Stomach (tissue), 9 donors: ENCODE measurements around the gene HTR5A. TPM values are rescaled to one million over a fixed set of nuclear protein-coding genes. Genes with fewer than 3 reads are reported as not detected.

ENCODE experiments used
- DNase-seq, 2 donors: peaks; one replicate each; pipeline versions ENCODE4 v3.0.0 to v3.0.0-alpha.2; 2013 to 2019
- H3K27ac ChIP-seq, 5 donors: fragments of 200-600 bp in 4 of 5; sonication (generic) in 4 of 5; one replicate each; pipeline ENCODE4 v1.5.1; 2013 to 2019; ENCODE audit warnings: mild to moderate bottlenecking in 1 of 5, moderate library complexity in 1 of 5
- H3K27me3 ChIP-seq, 3 donors: fragments of 200-600 bp; sonication (generic); one replicate each; pipeline ENCODE4 v1.5.1; 2017 to 2019; ENCODE audit warnings: mixed run types in 1 of 3
- H3K36me3 ChIP-seq, 4 donors: fragments of 200-600 bp; sonication (generic); 1 replicate in 3 of 4; 2 replicates in 1 of 4; pipeline ENCODE4 v1.5.1; 2016 to 2019
- H3K4me1 ChIP-seq, 4 donors: fragments of 200-600 bp; sonication (generic); one replicate each; pipeline ENCODE4 v1.5.1; 2016 to 2019
- H3K4me3 ChIP-seq, 4 donors: fragments of 200-600 bp; sonication (generic) in 3 of 4; one replicate each; pipeline ENCODE4 v1.5.1; 2016 to 2019; ENCODE audit warnings: mild to moderate bottlenecking in 1 of 4
- H3K9me3 ChIP-seq, 4 donors: fragments of 200-600 bp; sonication (generic); one replicate each; pipeline ENCODE4 v1.5.1; 2016 to 2019
- CTCF ChIP-seq, 7 experiments: fragments of 450-650 bp in 4 of 7; fragments of 200-600 bp in 3 of 7; sonication (generic) in 3 of 7; IDR thresholded peaks; one replicate each; pipeline ENCODE4 v1.5.1; 2016 to 2019; ENCODE audit warnings: antibody characterized with exemption in 7 of 7, control low read depth in 2 of 7, mild to moderate bottlenecking in 1 of 7
- EP300 ChIP-seq: sonication (generic); formaldehyde crosslinking; IDR thresholded peaks from one replicate; pipeline ENCODE4 v1.6.1; 2017; ENCODE audit warnings: antibody characterized with exemption
- POLR2A ChIP-seq, 4 donors: fragments of 450-650 bp; IDR thresholded peaks; one replicate each; pipeline ENCODE4 v1.6.1; 2016; ENCODE audit warnings: antibody characterized with exemption in 4 of 4, control low read depth in 2 of 4, mild to moderate bottlenecking in 1 of 4, moderate library complexity in 1 of 4
- POLR2AphosphoS5 ChIP-seq, 3 donors: sonication (generic); formaldehyde crosslinking; IDR thresholded peaks; one replicate each; pipeline ENCODE4 v1.6.1; 2016; ENCODE audit warnings: antibody characterized with exemption in 3 of 3
- WGBS, 5 donors: extraction: QIAGEN DNeasy Blood & Tissue Kit in 3 of 5; methylation state at CpG; one replicate each; pipeline versions ENCODE4 v1.1.5 to v1.1.7; 2013 to 2018; 5-methylcytosine and 5-hydroxymethylcytosine counted together
- intact Hi-C: fragments of 100-400 bp; cut with DNase I; formaldehyde crosslinking; loops from one replicate; pipeline ENCODE4 v1.15.1; 2023; ENCODE audit warnings: low total_unique reads
- polyA plus RNA-seq, 3 donors: library from polyadenylated mRNA; stranded (reverse); fragments of 200-250 nt; gene quantifications; one replicate each; pipeline ENCODE4 v1.2.3, GENCODE V29; 2013
- total RNA-seq, 5 donors: library from RNA; depleted of rRNA; stranded (reverse); fragments of >200 nt; gene quantifications; one replicate each; pipeline versions ENCODE4 v1.1.0 to v1.2.3, GENCODE V29; 2014 to 2016
- donor health status: healthy with polysubstance abuse.
- donor health status: Bipolar disorder and iron deficiency.
- donor health status: healthy.

HTR5A gene
- total and polyA plus RNA-seq, 8 donors = not detected

DNA sequence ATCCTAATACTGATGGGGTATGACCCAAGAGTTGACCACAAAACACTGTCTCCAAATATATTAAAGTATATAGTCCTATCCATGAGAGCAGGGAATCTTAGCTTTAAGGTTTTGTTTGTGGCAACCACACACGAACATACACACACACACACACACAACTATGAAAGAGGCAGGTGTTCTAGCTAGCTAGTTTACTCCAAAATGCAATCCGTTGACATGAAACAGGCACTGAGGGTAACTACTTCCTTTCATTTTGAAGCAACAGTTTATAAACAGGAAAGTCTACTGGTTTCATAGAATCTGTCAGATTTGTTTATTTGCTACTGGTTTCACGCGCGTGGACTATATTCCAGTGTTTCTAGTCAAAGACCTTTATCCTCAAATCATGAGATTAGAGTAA is 14.8 kb downstream of the HTR5A start:
- H3K27ac ChIP-seq = no peak overlapping the region
- H3K9me3 ChIP-seq = no peaks in the 10 kb centered on the region
- H3K27me3 ChIP-seq = peaks cover 0 to 4% (median 4%) of the 10 kb centered on the region in 3 donors
- DNase-seq = no peak
- H3K4me3 ChIP-seq = no peak overlapping the region
- TF ChIP-seq CTCF (IDR thresholded peaks at IDR 0.05) = no peak
- TF ChIP-seq EP300 = no peak
- no peak for TF ChIP-seq POLR2AphosphoS5 (IDR thresholded peaks at IDR 0.05)
- TF ChIP-seq POLR2A (IDR thresholded peaks at IDR 0.05) = no peak
- WGBS, 5 donors = 62 to 74% (median 66%) methylated on average over 5 of the region's 5 CpGs
- H3K36me3 ChIP-seq = no peaks in the 10 kb centered on the region
- intact Hi-C loops = no loop called here
- H3K4me1 ChIP-seq = no peaks in the 10 kb centered on the region

DNA sequence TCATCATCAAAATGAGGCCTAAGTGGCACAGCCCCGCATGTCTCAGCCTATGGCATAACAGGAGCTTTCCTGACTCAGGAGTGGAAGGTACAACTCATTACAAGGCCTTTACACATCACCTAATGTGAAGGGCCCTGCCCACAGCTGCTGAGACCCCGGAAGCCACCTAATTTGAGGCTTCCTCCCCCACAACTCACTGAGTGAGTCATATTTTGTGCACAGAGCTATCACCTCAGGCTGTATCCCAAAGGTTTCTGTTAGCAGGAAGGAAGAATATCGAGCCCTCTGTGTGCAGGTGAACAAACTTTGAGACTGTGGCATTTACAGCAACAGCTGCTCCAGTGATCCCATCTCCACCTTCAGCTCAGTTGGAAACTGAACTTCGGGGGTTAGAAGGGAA is 20.6 kb downstream of the HTR5A start:
- TF ChIP-seq EP300 = no peak
- no peak for TF ChIP-seq POLR2A (IDR thresholded peaks at IDR 0.05)
- TF ChIP-seq CTCF (IDR thresholded peaks at IDR 0.05) = no peak
- TF ChIP-seq POLR2AphosphoS5 (IDR thresholded peaks at IDR 0.05) = no peak
- Histone ChIP-seq H3K9me3 (no peaks in the 10 kb centered on the region), H3K36me3 (no peaks in the 10 kb centered on the region), H3K27me3 (peaks cover 0 to 6% (median 4%) of the 10 kb centered on the region in 3 donors), H3K4me3 (no peak overlapping the region), H3K4me1 (no peaks in the 10 kb centered on the region), H3K27ac (no peak overlapping the region)
- intact Hi-C loops = no loop called here
- WGBS, 5 donors = 58 to 68% (median 68%) methylated on average over 4 of the region's 4 CpGs
- DNase-seq = no peak

- TF ChIP-seq POLR2A (IDR thresholded peaks at IDR 0.05) = no peak
- TF ChIP-seq POLR2AphosphoS5 (IDR thresholded peaks at IDR 0.05) = no peak
- no peak for TF ChIP-seq EP300
- no peak for TF ChIP-seq CTCF (IDR thresholded peaks at IDR 0.05)
- Histone ChIP-seq H3K27ac (no peak overlapping the region), H3K4me1 (no peaks in the 10 kb centered on the region), H3K36me3 (no peaks in the 10 kb centered on the region), H3K9me3 (no peaks in the 10 kb centered on the region), H3K27me3 (peaks cover 0 to 13% (median 0%) of the 10 kb centered on the region in 3 donors), H3K4me3 (no peak overlapping the region)
- intact Hi-C loops = no loop called here
- no peak for DNase-seq
- WGBS, 5 donors = 69 to 78% (median 73%) methylated on average over 2 of the region's 2 CpGs
Observed at GRCh38 chr7:155093596-155093995, 23.5 kb downstream of the HTR5A start.

DNA sequence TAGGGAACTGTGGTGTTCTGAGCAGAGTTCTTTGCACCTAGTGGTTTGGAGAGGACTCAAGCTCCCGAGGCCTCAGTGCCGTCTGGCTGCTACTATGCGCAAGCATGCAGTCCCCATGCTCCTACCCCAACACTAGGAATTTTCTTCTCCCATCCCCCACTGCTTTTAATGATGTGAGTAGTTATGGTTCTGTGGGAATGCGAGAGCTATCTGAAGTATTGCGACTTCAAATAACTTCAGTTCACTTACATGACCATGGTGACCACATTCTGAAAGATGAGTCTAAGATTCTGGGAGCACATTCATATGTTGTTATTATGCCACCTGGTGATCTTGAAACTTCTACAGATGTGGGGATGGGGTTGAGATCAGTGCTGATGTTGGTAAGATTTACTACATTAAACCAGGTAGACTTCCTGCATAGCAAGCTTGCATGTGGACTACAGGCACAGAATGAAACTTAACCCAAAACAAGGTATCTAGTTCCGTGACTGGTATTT is 24.6 kb downstream of the HTR5A start:
- no peaks in the 10 kb centered on the region for H3K9me3 ChIP-seq
- no peaks in the 10 kb centered on the region for H3K36me3 ChIP-seq
- no peaks in the 10 kb centered on the region for H3K4me1 ChIP-seq
- H3K27ac ChIP-seq = no peak overlapping the region
- TF ChIP-seq POLR2A (IDR thresholded peaks at IDR 0.05) (no peak), POLR2AphosphoS5 (IDR thresholded peaks at IDR 0.05) (no peak), CTCF (IDR thresholded peaks at IDR 0.05) (no peak), EP300 (no peak)
- DNase-seq = no peak
- WGBS, 5 donors = 63 to 81% (median 77%) methylated on average over 6 of the region's 6 CpGs
- intact Hi-C loops = no loop called here
- no peak overlapping the region for H3K4me3 ChIP-seq
- peaks cover 0 to 15% (median 0%) of the 10 kb centered on the region in 3 donors for H3K27me3 ChIP-seq
